Measurements from ENCODE around the gene SPRTN. TPM values are rescaled to one million over a fixed set of nuclear protein-coding genes. Genes with fewer than 3 reads are reported as not detected.

SPRTN gene
- total and polyA plus RNA-seq, 4 donors: 2.1 to 8.9 (median 6.5) TPM

- no peaks in the 10 kb centered on the region for H3K27me3 ChIP-seq (ENCODE audit: control insufficient read depth in 4 of 4, insufficient read depth in 4 of 4, low read length in 3 of 4)
- no peak for DNase-seq (ENCODE audit: low spot score)
- no peaks in the 10 kb centered on the region for H3K36me3 ChIP-seq (ENCODE audit: control insufficient read depth in 4 of 4, insufficient read depth in 3 of 4, low read depth in 1 of 4, low read length in 3 of 4)
- TF ChIP-seq, protein P1, sequence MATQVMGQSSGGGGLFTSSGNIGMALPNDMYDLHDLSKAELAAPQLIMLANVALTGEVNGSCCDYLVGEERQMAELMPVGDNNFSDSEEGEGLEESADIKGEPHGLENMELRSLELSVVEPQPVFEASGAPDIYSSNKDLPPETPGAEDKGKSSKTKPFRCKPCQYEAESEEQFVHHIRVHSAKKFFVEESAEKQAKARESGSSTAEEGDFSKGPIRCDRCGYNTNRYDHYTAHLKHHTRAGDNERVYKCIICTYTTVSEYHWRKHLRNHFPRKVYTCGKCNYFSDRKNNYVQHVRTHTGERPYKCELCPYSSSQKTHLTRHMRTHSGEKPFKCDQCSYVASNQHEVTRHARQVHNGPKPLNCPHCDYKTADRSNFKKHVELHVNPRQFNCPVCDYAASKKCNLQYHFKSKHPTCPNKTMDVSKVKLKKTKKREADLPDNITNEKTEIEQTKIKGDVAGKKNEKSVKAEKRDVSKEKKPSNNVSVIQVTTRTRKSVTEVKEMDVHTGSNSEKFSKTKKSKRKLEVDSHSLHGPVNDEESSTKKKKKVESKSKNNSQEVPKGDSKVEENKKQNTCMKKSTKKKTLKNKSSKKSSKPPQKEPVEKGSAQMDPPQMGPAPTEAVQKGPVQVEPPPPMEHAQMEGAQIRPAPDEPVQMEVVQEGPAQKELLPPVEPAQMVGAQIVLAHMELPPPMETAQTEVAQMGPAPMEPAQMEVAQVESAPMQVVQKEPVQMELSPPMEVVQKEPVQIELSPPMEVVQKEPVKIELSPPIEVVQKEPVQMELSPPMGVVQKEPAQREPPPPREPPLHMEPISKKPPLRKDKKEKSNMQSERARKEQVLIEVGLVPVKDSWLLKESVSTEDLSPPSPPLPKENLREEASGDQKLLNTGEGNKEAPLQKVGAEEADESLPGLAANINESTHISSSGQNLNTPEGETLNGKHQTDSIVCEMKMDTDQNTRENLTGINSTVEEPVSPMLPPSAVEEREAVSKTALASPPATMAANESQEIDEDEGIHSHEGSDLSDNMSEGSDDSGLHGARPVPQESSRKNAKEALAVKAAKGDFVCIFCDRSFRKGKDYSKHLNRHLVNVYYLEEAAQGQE (IDR thresholded peaks at IDR 0.05): no peak
- TF ChIP-seq NR2F2 (IDR thresholded peaks at IDR 0.05) (no peak), ATF3 (IDR thresholded peaks at IDR 0.05) (no peak), FOXA1 (IDR thresholded peaks at IDR 0.05) (no peak), MAX (IDR thresholded peaks at IDR 0.05) (no peak), ZBTB33 (IDR thresholded peaks at IDR 0.05) (no peak), GABPA (IDR thresholded peaks at IDR 0.05 in 1 of 2, conservative IDR thresholded peaks at IDR 0.05 in 1 of 2) (no peak), YY1 (IDR thresholded peaks at IDR 0.05) (no peak), JUND (IDR thresholded peaks at IDR 0.05) (no peak), TAF1 (conservative IDR thresholded peaks at IDR 0.05) (no peak)
- TF ChIP-seq, protein P2, sequence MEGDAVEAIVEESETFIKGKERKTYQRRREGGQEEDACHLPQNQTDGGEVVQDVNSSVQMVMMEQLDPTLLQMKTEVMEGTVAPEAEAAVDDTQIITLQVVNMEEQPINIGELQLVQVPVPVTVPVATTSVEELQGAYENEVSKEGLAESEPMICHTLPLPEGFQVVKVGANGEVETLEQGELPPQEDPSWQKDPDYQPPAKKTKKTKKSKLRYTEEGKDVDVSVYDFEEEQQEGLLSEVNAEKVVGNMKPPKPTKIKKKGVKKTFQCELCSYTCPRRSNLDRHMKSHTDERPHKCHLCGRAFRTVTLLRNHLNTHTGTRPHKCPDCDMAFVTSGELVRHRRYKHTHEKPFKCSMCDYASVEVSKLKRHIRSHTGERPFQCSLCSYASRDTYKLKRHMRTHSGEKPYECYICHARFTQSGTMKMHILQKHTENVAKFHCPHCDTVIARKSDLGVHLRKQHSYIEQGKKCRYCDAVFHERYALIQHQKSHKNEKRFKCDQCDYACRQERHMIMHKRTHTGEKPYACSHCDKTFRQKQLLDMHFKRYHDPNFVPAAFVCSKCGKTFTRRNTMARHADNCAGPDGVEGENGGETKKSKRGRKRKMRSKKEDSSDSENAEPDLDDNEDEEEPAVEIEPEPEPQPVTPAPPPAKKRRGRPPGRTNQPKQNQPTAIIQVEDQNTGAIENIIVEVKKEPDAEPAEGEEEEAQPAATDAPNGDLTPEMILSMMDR (IDR thresholded peaks at IDR 0.05; ENCODE audit: low read depth, low read length, missing input control): no peak
- no peaks in the 10 kb centered on the region for H3K9me3 ChIP-seq (ENCODE audit: control insufficient read depth in 4 of 4, low read length in 3 of 4)
- no peak overlapping the region for H3K4me3 ChIP-seq (ENCODE audit: low read depth in 1 of 3, low read length in 3 of 3)
- H3K9ac ChIP-seq (ENCODE audit: low read depth in 1 of 2, low read length in 2 of 2): no peak overlapping the region
- no peak overlapping the region for H3K27ac ChIP-seq (ENCODE audit: low read depth in 1 of 2, low read length in 2 of 2)
- H3K4me1 ChIP-seq (ENCODE audit: control insufficient read depth in 4 of 4, insufficient read depth in 4 of 4, low read length in 3 of 4): no peaks in the 10 kb centered on the region
- WGBS: 84% methylated on average over 4 of the region's 4 CpGs
Measured at GRCh38 chr1:231313661-231314060, 24.4 kb upstream of the SPRTN start.

GRCh38 chr1:231315887-231316286 is 22.2 kb upstream of the SPRTN start:
- no peaks in the 10 kb centered on the region for H3K27me3 ChIP-seq (ENCODE audit: control insufficient read depth in 4 of 4, insufficient read depth in 4 of 4, low read length in 3 of 4)
- H3K36me3 ChIP-seq (ENCODE audit: control insufficient read depth in 4 of 4, insufficient read depth in 3 of 4, low read depth in 1 of 4, low read length in 3 of 4): no peaks in the 10 kb centered on the region
- DNase-seq (ENCODE audit: low spot score): no peak
- no peak overlapping the region for H3K27ac ChIP-seq (ENCODE audit: low read depth in 1 of 2, low read length in 2 of 2)
- TF ChIP-seq YY1 (IDR thresholded peaks at IDR 0.05) (no peak), ATF3 (IDR thresholded peaks at IDR 0.05) (no peak), RXRA (IDR thresholded peaks at IDR 0.05) (no peak), RAD21 (IDR thresholded peaks at IDR 0.05) (peak; percentile 67 to 85)
- TF ChIP-seq, protein P2 (IDR thresholded peaks at IDR 0.05; ENCODE audit: low read depth, low read length, missing input control): peak; percentile 38
- no peaks in the 10 kb centered on the region for H3K9me3 ChIP-seq (ENCODE audit: control insufficient read depth in 4 of 4, low read length in 3 of 4)
- no peaks in the 10 kb centered on the region for H3K4me1 ChIP-seq (ENCODE audit: control insufficient read depth in 4 of 4, insufficient read depth in 4 of 4, low read length in 3 of 4)
- no peak overlapping the region for H3K4me3 ChIP-seq (ENCODE audit: low read depth in 1 of 3, low read length in 3 of 3)
- H3K9ac ChIP-seq (ENCODE audit: low read depth in 1 of 2, low read length in 2 of 2): no peak overlapping the region
- WGBS: 51% methylated on average over 11 of the region's 11 CpGs
